T-helper 1 cell treated with Interleukin-12 subunit alpha and Interleukin-12 subunit beta and Interleukin-4 antibody, amounts not matched to agents 30 ng/mL and 1 ng/mL, for 36 hours (primary cell): ENCODE measurements around the gene DRAXIN. TPM values are rescaled to one million over a fixed set of nuclear protein-coding genes. Genes with fewer than 3 reads are reported as not detected.

ENCODE experiments used
- intact Hi-C: fragments of 100-400 bp; cut with micrococcal nuclease; formaldehyde crosslinking; loops from one replicate; pipeline ENCODE4 v1.15.1; 2024
- total RNA-seq: library from RNA; stranded (reverse); gene quantifications from 2 replicates; pipeline ENCODE4 v1.2.3, GENCODE V29; 2022

DRAXIN gene
- total RNA-seq, 1 donor from 2014 or later: 0.15 TPM

- intact Hi-C loops: loop anchor here (1.0 to 5.0 kb wide), 3 partner anchors 27 to 152 kb away; partner anchors contain the start of genes AGTRAP, CLCN6 and MAD2L2
Measured at GRCh38 chr1:11654137-11654938, 37.2 kb upstream of the DRAXIN start, which contains the start of the genes FBXO2 and FBXO44. Gene FBXO2 (minus strand): TSS chr1:11654429. CDS start chr1:11654340, 89 bp downstream. Gene FBXO44 (plus strand): TSS chr1:11654877. CDS start chr1:11655836, 959 bp downstream.

GRCh38 chr1:11654939-11655808 lies 36.3 kb upstream of the DRAXIN start:
- intact Hi-C loops: loop anchor here (1.0 to 5.0 kb wide), 4 partner anchors 9 to 152 kb away; partner anchors contain the start of genes AGTRAP, CLCN6, FBXO6 and MAD2L2

GRCh38 chr1:11657654-11658053 lies 33.9 kb upstream of the DRAXIN start:
- intact Hi-C loops: no loop called here

- intact Hi-C loops: no loop called here
Measured at GRCh38 chr1:11658542-11658941, 33.0 kb upstream of the DRAXIN start.

- intact Hi-C loops: loop anchor here (5.0 kb wide), 1 partner anchor 248 kb away; no protein-coding TSS in a partner anchor
Measured at GRCh38 chr1:11659748-11660147, 31.8 kb upstream of the DRAXIN start.

- intact Hi-C loops: loop anchor here (5.0 kb wide), 1 partner anchor 246 kb away; no protein-coding TSS in a partner anchor
Measured at GRCh38 chr1:11661103-11661502, 30.4 kb upstream of the DRAXIN start.

GRCh38 chr1:11664336-11665065 lies 27.0 kb upstream of the DRAXIN start:
- intact Hi-C loops: loop anchor here (1.0 to 5.0 kb wide), 5 partner anchors 9 to 243 kb away; partner anchors contain the start of gene MAD2L2

- intact Hi-C loops: no loop called here
Measured at GRCh38 chr1:11668516-11668915, 23.0 kb upstream of the DRAXIN start.

GRCh38 chr1:11670747-11671146 lies 20.8 kb upstream of the DRAXIN start:
- intact Hi-C loops: no loop called here

- intact Hi-C loops: no loop called here
Measured at GRCh38 chr1:11671205-11671543, 20.3 kb upstream of the DRAXIN start.

- intact Hi-C loops: no loop called here
Measured at GRCh38 chr1:11671544-11672286, 19.8 kb upstream of the DRAXIN start.

GRCh38 chr1:11673089-11673769 lies 18.3 kb upstream of the DRAXIN start:
- intact Hi-C loops: no loop called here

GRCh38 chr1:11674488-11674887 lies 17.0 kb upstream of the DRAXIN start:
- intact Hi-C loops: no loop called here

- intact Hi-C loops: no loop called here
Measured at GRCh38 chr1:11675325-11675724, 16.2 kb upstream of the DRAXIN start.

- intact Hi-C loops: no loop called here
Measured at GRCh38 chr1:11676386-11677103, 15.0 kb upstream of the DRAXIN start.

- intact Hi-C loops: no loop called here
Measured at GRCh38 chr1:11678442-11678841, 13.1 kb upstream of the DRAXIN start.

GRCh38 chr1:11680270-11681070 lies 11.0 kb upstream of the DRAXIN start:
- intact Hi-C loops: loop anchor here (1.0 kb wide), 9 partner anchors 10 to 418 kb away; partner anchors contain the start of genes AGTRAP, FBXO2, FBXO44 and FBXO6
